Spleen (tissue), 7 donors: ENCODE data around the gene DICER1.

ENCODE experiments used
- CTCF ChIP-seq, 11 experiments: fragments of 200-600 bp in 7 of 11; fragments of 450-650 bp in 4 of 11; sonication (generic) in 4 of 11; IDR thresholded peaks in 8 of 11; conservative IDR thresholded peaks in 3 of 11; 1 replicate in 7 of 11; 2 replicates in 4 of 11; pipeline versions ENCODE4 v1.4.0 to v1.8.0; 2016 to 2021; ENCODE audit warnings: antibody characterized with exemption in 11 of 11, inconsistent platforms in 4 of 11, mild to moderate bottlenecking in 1 of 11
- POLR2A ChIP-seq, 3 donors: fragments of 450-650 bp; IDR thresholded peaks; one replicate each; pipeline ENCODE4 v1.5.1; 2017; ENCODE audit warnings: antibody characterized with exemption in 3 of 3, mild to moderate bottlenecking in 1 of 3
- POLR2AphosphoS5 ChIP-seq, 3 donors: sonication (generic); formaldehyde crosslinking; IDR thresholded peaks; one replicate each; pipeline ENCODE4 v1.5.1; 2017; ENCODE audit warnings: antibody characterized with exemption in 3 of 3
- donor health status: DM: no; HTN: no; CAD: no; lungs with moderate emphysema.
- donor health status: DM: no; HTN: no; CAD: no.
- donor health status: DM: no; HTN: no; CAD: no.

- TF ChIP-seq CTCF (IDR thresholded peaks at IDR 0.05 in 8 of 11, conservative IDR thresholded peaks at IDR 0.05 in 3 of 11) (no peak), POLR2A (IDR thresholded peaks at IDR 0.05) (no peak), POLR2AphosphoS5 (IDR thresholded peaks at IDR 0.05) (no peak)
Observed at GRCh38 chr14:95071649-95072280, 85.6 kb downstream of the DICER1 start.
